GM18505 (cell line): ENCODE data around the gene ANKRD33B.
A peak's percentile ranks its signal among the peaks of the same experiment; 100 is the strongest.
"Not testable (repeated sequence)": the region's sequence is repeated elsewhere in the genome, so short reads cannot be mapped to it uniquely, and the experiment has no call there.

ENCODE experiments used
- ATAC-seq: cut with Tn5 transposase; IDR thresholded peaks from one replicate; pipeline ENCODE4 v1.9.1; 2021; ENCODE audit not compliant: unreplicated experiment
- POLR2A ChIP-seq: IDR thresholded peaks from 4 replicates; pipeline ENCODE4 v1.6.1; 2011; ENCODE audit warnings: borderline replicate concordance; ENCODE audit not compliant: insufficient read depth, insufficient read length; ENCODE audit errors: extremely low read depth

ANKRD33B gene

GRCh38 chr5:10591966-10592365 is 28.1 kb downstream of the ANKRD33B start:
- no peak for TF ChIP-seq POLR2A
- ATAC-seq = no peak

DNA sequence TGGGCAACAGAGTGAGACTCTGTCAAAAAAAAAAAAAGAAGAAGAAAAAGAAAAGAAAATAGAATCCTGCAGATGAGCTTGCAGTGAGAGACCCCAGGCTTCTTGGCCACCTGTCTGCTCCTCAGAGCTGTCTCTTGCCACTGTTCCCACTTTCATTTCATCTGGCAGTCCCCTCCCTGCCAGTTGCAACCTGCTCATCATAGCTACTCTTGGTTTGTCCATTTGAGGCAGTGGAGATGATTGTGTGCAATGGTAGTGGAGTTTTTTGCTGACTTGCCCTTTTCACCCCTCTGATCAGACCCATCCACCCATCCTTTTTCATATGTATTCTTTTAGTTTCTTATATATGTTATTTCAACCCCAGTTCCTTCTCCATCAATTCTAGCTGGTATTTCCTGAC is 28.7 kb downstream of the ANKRD33B start:
- TF ChIP-seq POLR2A = no peak
- ATAC-seq = peak; percentile 47

DNA sequence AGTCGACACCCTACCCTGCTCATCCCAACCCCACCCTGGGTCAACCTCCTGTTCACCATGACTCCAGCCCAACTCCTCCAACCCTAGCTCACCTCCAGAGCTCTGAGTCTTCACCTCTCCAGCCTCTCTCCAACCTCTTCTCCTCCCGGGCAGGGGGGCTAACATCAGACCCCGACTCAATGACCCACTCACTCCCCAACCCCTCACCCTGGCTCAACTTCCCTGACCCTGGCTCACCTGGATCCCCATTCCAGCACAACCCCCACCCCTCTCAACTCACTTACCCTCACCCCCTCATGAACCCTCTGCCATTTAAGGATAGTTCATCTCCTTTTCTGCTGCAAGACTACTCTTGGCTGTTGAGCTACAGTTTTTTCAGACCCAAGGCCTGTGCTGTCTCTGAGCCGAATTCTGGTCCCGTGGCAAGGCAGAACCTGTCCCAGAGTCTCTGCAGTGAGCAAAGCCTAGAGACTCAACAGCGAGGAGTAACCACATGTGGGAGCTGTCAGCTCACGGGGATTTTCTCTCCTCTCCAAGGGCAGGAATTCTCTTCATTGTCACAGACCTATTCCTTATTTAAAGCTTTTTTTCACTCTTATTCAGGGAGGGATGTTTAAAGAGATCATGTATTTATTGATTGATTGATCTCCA is 29.8 kb downstream of the ANKRD33B start:
- TF ChIP-seq POLR2A = no peak
- ATAC-seq = no peak

DNA sequence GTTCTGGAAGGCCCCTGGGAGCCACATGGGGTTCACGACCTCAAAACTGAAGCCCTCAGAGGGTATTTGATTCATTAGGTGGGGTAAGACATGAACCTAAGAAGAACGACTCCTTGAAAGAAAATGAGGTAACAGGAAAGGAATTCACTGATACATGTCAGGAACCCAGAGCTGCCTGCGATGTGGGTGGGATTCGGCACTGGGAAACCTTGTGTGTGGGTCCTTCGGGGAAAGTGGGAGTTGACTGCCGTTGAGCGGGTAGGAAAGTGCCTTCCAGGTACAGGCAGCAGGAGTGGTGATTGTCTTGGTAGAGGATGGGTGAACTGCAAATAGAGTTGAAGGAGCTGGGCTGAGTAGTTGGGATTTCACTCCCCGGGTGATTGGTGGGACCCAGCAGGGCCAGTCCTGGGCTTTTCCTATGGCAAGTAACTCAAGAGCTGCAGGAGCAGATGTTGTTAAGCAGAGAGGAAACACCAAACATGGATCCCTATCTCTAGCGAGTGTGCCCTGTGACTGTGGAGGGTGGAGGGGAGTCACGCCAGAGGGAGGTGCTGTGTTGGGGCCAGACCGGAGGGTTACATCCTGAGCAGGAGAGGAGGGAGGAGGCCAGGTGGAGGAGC is 30.8 kb downstream of the ANKRD33B start:
- no peak for TF ChIP-seq POLR2A
- no peak for ATAC-seq

GRCh38 chr5:10595293-10595671 is 31.4 kb downstream of the ANKRD33B start:
- ATAC-seq = no peak

GRCh38 chr5:10595672-10596309 is 31.9 kb downstream of the ANKRD33B start:
- no peak for ATAC-seq

More at GRCh38 chr5:10595293-10595671, 31.4 kb downstream of the ANKRD33B start:
- no peak for TF ChIP-seq POLR2A

DNA sequence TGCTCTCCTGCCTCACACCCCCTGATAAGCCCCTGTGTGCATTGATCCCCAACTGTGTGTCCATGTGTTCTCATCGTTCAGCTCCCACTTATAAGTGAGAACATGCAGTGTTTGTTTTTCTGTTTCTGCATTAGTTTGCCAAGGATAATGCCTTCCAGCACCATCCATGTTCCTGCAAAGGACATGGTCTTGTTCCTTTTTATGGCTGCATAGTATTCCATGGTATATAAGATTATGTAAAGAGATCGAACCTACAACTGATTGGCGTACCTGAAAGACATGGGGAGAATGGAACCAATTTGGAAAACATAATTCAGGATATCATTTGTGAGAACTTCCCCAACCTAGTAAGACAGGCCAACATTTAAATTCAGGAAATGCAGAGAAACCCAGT is 32.4 kb downstream of the ANKRD33B start:
- no peak for ATAC-seq
- no peak for TF ChIP-seq POLR2A

More at GRCh38 chr5:10595672-10596309, 31.9 kb downstream of the ANKRD33B start:
- no peak for TF ChIP-seq POLR2A

DNA sequence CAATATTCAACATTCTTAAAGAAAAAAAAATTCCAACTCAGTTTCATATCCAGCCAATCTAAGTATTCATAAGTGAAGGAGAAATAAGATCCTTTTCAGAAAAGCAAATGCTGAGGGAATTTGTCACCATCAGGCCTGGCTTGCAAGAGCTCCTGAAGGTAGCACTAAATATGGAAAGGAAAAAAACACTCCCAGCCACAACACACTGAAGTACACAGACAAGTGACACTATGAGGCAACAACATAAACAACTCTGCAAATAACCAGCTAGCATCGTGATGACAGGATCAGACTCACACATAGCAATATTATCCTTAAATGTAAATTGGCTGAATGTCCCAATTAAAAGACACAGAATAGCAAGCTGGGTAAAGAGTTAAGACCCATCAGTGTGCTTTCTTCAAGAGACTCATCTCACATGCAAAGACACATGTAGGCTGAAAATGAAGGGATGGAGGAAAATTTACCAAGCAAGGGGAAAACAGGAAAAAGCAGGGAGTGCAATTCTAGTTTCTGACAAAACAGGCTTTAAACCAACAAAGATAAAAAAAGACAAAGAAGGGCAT is 33.1 kb downstream of the ANKRD33B start:
- ATAC-seq = no peak
- no peak for TF ChIP-seq POLR2A

GRCh38 chr5:10599113-10599512 is 35.2 kb downstream of the ANKRD33B start:
- TF ChIP-seq POLR2A = no peak
- no peak for ATAC-seq

DNA sequence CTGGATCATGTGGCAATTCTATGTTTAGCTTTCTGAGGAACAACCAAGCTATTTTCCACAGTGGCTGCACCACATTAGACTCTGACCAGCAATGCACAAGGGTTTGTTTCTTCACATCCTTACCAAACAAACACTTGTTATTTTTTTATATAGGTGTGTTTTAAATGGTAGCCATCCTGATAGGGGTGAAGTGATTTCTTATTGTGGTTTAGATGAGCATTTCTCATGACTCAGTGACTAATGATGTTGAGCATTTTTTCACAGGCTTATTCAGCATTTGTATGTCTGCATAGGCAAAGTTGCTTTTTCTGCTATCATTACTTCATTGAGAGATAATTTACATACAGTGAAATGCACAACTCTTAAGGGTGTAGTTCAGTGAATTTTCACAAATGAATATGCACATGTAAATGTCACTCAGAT is 36.0 kb downstream of the ANKRD33B start:
- no peak for ATAC-seq

DNA sequence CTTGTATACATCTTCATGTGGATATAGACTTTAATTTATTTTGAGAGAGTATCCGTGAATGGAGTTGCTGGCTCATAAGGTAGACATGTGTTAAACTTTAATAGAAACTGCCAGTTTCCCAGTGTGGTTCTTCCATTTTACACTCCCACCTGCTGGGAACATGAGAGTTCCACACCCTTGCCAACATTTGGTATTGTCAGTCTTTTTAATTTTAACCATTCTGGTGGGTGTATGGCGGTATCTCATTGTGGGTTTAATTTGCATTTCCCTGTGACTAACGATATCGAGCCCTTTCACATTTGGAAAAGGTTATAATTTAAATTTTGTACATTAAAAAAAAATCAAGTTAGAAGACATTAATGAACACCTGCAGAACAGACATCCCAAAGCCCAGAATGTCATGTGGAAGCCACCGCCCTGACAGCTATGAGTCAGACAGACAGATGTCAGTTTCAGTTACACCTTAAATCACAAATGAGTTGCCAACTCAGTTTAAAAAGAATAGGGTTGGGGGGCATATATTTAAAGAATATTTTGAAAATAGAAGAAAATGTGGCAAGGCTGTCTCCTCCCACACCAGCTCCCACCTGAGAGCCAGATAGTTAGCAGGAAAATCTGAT is 36.9 kb downstream of the ANKRD33B start:
- TF ChIP-seq POLR2A = no peak
- peak; percentile 76 for ATAC-seq

More for the DNA sequence above, 36.0 kb downstream of the ANKRD33B start:
- no peak for TF ChIP-seq POLR2A

DNA sequence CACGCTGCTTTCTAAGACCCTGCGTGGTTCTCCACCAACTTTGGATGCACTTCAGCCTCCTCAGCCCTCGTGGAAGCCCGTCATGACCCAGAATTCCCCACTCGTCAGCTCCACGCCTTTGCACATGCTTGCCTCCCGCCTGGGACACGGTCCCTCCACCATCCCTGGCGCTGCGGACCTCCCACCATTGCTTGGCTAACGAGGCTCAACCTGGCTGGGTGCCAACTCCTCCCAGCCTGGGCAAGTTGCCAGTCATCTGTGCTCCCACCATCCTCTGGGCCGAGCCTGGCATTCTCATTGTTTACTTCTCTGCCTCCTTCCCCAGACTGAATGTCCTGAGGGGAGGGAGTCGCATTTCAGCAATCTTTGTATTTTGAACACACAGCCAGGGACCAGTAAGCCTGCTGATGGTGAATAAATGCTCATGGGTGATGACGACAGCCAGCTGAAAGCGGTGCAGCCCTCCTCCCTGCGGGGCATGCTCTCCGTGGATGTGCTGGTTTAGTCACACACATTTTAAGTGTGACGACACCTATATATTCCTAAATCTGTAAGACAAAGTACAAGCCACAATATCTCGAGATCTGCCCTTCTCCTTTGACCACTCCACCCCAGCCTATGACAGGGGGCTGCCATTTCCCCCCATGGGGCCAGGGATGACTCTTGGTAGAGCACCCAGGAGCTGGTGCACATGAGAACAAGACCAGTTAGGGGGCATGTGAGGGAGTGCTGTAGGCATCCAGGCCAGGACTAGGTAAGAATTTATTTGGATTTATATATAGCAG is 37.6 kb downstream of the ANKRD33B start:
- ATAC-seq = peak; percentile 47

GRCh38 chr5:10602031-10602806 is 38.3 kb downstream of the ANKRD33B start:
- ATAC-seq = no peak
- TF ChIP-seq POLR2A = no peak

More for the DNA sequence above, 37.6 kb downstream of the ANKRD33B start:
- no peak for TF ChIP-seq POLR2A

DNA sequence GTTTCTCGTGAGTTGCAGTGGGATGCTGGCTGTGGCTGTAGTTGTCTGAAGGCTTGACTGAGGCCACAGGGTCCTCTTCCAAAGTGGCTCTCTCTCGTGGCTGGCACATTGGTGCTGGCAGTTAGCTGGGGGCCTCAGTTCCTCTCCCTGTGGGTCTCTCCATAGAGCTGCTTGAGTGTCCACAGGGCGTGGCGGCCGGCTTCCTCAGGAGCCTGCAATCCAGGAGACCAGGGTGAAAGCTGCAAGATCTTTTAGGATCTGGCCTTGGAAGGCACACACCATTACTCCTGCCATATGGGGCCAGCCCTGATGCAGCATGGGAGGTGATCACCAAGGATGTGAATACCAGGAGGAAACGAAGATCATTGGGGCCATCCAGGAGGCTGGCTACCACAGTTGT is 41.1 kb downstream of the ANKRD33B start:
- no peak for TF ChIP-seq POLR2A
- ATAC-seq = no peak

DNA sequence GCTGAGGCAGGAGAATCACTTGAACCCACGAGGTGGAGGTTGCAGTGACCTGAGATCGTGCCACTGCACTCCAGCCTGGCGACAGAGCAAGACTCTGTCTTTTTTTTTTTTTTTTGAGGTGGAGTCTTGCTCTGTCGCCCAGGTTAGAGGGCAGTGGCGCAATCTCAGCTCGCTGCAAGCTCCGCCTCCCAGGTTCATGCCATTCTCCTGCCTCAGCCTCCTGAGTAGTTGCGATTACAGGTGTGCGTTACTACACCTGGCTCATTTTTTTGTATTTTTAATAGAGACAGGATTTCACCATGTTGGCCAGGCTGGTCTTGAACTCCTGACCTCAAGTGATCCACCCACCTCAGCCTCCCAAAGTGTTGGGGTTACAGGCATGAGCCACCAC is 42.8 kb downstream of the ANKRD33B start:
- not testable (repeated sequence) for ATAC-seq
